ENCODE data around the gene BNIP1. TPM values are rescaled to one million over a fixed set of nuclear protein-coding genes. Genes with fewer than 3 reads are reported as not detected.

The BNIP1 gene
- polyA plus RNA-seq, 3 donors = 9.2 to 13.6 (median 9.8) TPM

GRCh38 chr5:173155912-173156311, 11.6 kb downstream of the BNIP1 start:
- H3K9me3 Mint-ChIP-seq = no peaks in the 10 kb centered on the region
- H3K27ac Mint-ChIP-seq = peak overlapping the region in 2 of 7 donors; percentile 31 to 58
- no peak overlapping the region for H3K4me2 ChIP-seq (replicated peaks; ENCODE audit: extremely low read depth, low read length, poor library complexity, severe bottlenecking)
- DNase-seq = no peak
- H4K20me1 ChIP-seq (ENCODE audit: insufficient read depth, low read length) = no peaks in the 10 kb centered on the region
- no peaks in the 10 kb centered on the region for H3K4me1 Mint-ChIP-seq
- H3K36me3 ChIP-seq (replicated peaks in 1 of 2; ENCODE audit: control insufficient read depth in 1 of 2, insufficient read depth in 2 of 2, low read length in 2 of 2) = peaks cover 67 to 95% of the 10 kb centered on the region in 2 donors
- 60% methylated on average over 1 of the region's 2 CpGs for WGBS (ENCODE audit: insufficient coverage)
- H3K27me3 Mint-ChIP-seq (ENCODE audit: low read depth in 3 of 3) = peaks cover 0 to 2% (median 0%) of the 10 kb centered on the region in 3 donors
- no peaks in the 10 kb centered on the region for H3K9me3 ChIP-seq (replicated peaks in 1 of 2; ENCODE audit: control insufficient read depth in 1 of 2, insufficient read depth in 1 of 2, low read length in 2 of 2)
- no peak overlapping the region for H2AFZ ChIP-seq (ENCODE audit: insufficient read depth, low read depth, low read length, poor library complexity, severe bottlenecking)
- no peaks in the 10 kb centered on the region for H3K4me1 ChIP-seq (ENCODE audit: control insufficient read depth in 1 of 2, insufficient read depth in 2 of 2, low read length in 2 of 2)
- no peak overlapping the region for H3K4me3 Mint-ChIP-seq
- H3K4me3 ChIP-seq (replicated peaks in 1 of 3; ENCODE audit: low read depth in 2 of 3, low read length in 3 of 3) = no peak overlapping the region
- intact Hi-C loops (cut with micrococcal nuclease) = no loop called here
- no peaks in the 10 kb centered on the region for H3K27me3 ChIP-seq (ENCODE audit: control insufficient read depth in 2 of 2, insufficient read depth in 2 of 2, low read length in 2 of 2)
- TF ChIP-seq CTCF (IDR thresholded peaks at IDR 0.05) = no peak
- no peak overlapping the region for H3K9ac ChIP-seq (ENCODE audit: insufficient read depth, low read length, poor library complexity, severe bottlenecking)
- no peak overlapping the region for H3K27ac ChIP-seq (ENCODE audit: low read depth in 1 of 2, low read length in 2 of 2)
- no peaks in the 10 kb centered on the region for H3K79me2 ChIP-seq (ENCODE audit: insufficient read depth, low read length)
- H3K36me3 Mint-ChIP-seq = peaks cover 69 to 87% of the 10 kb centered on the region in 2 donors

GRCh38 chr5:173158366-173158765, 14.0 kb downstream of the BNIP1 start:
- Mint-ChIP-seq H3K27me3 (ENCODE audit: low read depth in 3 of 3) (peaks cover 0 to 2% (median 0%) of the 10 kb centered on the region in 3 donors), H3K4me1 (no peaks in the 10 kb centered on the region), H3K36me3 (peaks cover 78 to 89% of the 10 kb centered on the region in 2 donors), H3K9me3 (no peaks in the 10 kb centered on the region), H3K27ac (peak overlapping the region in 1 of 7 donors; percentile 76), H3K4me3 (no peak overlapping the region)
- intact Hi-C loops (cut with micrococcal nuclease) = no loop called here
- TF ChIP-seq CTCF (IDR thresholded peaks at IDR 0.05) = no peak
- no peaks in the 10 kb centered on the region for H3K79me2 ChIP-seq (ENCODE audit: insufficient read depth, low read length)
- no peak overlapping the region for H3K9ac ChIP-seq (ENCODE audit: insufficient read depth, low read length, poor library complexity, severe bottlenecking)
- no peak overlapping the region for H2AFZ ChIP-seq (ENCODE audit: insufficient read depth, low read depth, low read length, poor library complexity, severe bottlenecking)
- no peaks in the 10 kb centered on the region for H4K20me1 ChIP-seq (ENCODE audit: insufficient read depth, low read length)
- WGBS (ENCODE audit: insufficient coverage) = 97% methylated on average over 8 of the region's 8 CpGs
- H3K27me3 ChIP-seq (ENCODE audit: control insufficient read depth in 2 of 2, insufficient read depth in 2 of 2, low read length in 2 of 2) = no peaks in the 10 kb centered on the region
- no peaks in the 10 kb centered on the region for H3K4me1 ChIP-seq (ENCODE audit: control insufficient read depth in 1 of 2, insufficient read depth in 2 of 2, low read length in 2 of 2)
- H3K9me3 ChIP-seq (replicated peaks in 1 of 2; ENCODE audit: control insufficient read depth in 1 of 2, insufficient read depth in 1 of 2, low read length in 2 of 2) = no peaks in the 10 kb centered on the region
- no peak overlapping the region for H3K4me3 ChIP-seq (replicated peaks in 1 of 3; ENCODE audit: low read depth in 2 of 3, low read length in 3 of 3)
- no peak for DNase-seq
- no peak overlapping the region for H3K4me2 ChIP-seq (replicated peaks; ENCODE audit: extremely low read depth, low read length, poor library complexity, severe bottlenecking)
- no peak overlapping the region for H3K27ac ChIP-seq (ENCODE audit: low read depth in 1 of 2, low read length in 2 of 2)
- peaks cover 71 to 95% of the 10 kb centered on the region in 2 donors for H3K36me3 ChIP-seq (replicated peaks in 1 of 2; ENCODE audit: control insufficient read depth in 1 of 2, insufficient read depth in 2 of 2, low read length in 2 of 2)

Data from CD14-positive monocyte (primary cell).